ENCODE data around the gene FSIP1.

The FSIP1 gene

GRCh38 chr15:39588531-39589192, 194.0 kb downstream of the FSIP1 start:
- Histone ChIP-seq H3K4me3 (ENCODE audit: low read depth in 1 of 5, low read length in 5 of 5) (no peak overlapping the region), H3K4me1 (ENCODE audit: control insufficient read depth in 5 of 5, insufficient read depth in 5 of 5, low read length in 5 of 5) (peaks cover 0 to 29% (median 5%) of the 10 kb centered on the region in 5 donors), H3K27me3 (ENCODE audit: control insufficient read depth in 5 of 5, insufficient read depth in 4 of 5, low read length in 5 of 5) (no peaks in the 10 kb centered on the region), H3K9me3 (ENCODE audit: control insufficient read depth in 5 of 5, low read length in 5 of 5) (no peaks in the 10 kb centered on the region), H3K36me3 (ENCODE audit: control insufficient read depth in 5 of 5, insufficient read depth in 5 of 5, low read length in 5 of 5) (peaks cover 59 to 99% (median 94%) of the 10 kb centered on the region in 5 donors), H3K27ac (ENCODE audit: low read depth, low read length) (no peak overlapping the region), H3K9ac (ENCODE audit: low read length in 5 of 5) (no peak overlapping the region)

- H3K4me1 ChIP-seq (ENCODE audit: control insufficient read depth in 5 of 5, insufficient read depth in 5 of 5, low read length in 5 of 5), result peaks cover 0 to 35% (median 6%) of the 10 kb centered on the region in 5 donors
- no peaks in the 10 kb centered on the region for H3K27me3 ChIP-seq (ENCODE audit: control insufficient read depth in 5 of 5, insufficient read depth in 4 of 5, low read length in 5 of 5)
- H3K9ac ChIP-seq (ENCODE audit: low read length in 5 of 5), result no peak overlapping the region
- no peak overlapping the region for H3K4me3 ChIP-seq (ENCODE audit: low read depth in 1 of 5, low read length in 5 of 5)
- H3K36me3 ChIP-seq (ENCODE audit: control insufficient read depth in 5 of 5, insufficient read depth in 5 of 5, low read length in 5 of 5), result peaks cover 59 to 97% (median 89%) of the 10 kb centered on the region in 5 donors
- H3K9me3 ChIP-seq (ENCODE audit: control insufficient read depth in 5 of 5, low read length in 5 of 5), result no peaks in the 10 kb centered on the region
- no peak overlapping the region for H3K27ac ChIP-seq (ENCODE audit: low read depth, low read length)
These were observed 194.7 kb downstream of the FSIP1 start for GRCh38 chr15:39587731-39588530.

- no peak overlapping the region for H3K9ac ChIP-seq (ENCODE audit: low read length in 5 of 5)
- peaks cover 59 to 96% (median 87%) of the 10 kb centered on the region in 5 donors for H3K36me3 ChIP-seq (ENCODE audit: control insufficient read depth in 5 of 5, insufficient read depth in 5 of 5, low read length in 5 of 5)
- no peak overlapping the region for H3K4me3 ChIP-seq (ENCODE audit: low read depth in 1 of 5, low read length in 5 of 5)
- H3K27ac ChIP-seq (ENCODE audit: low read depth, low read length), result no peak overlapping the region
- no peaks in the 10 kb centered on the region for H3K9me3 ChIP-seq (ENCODE audit: control insufficient read depth in 5 of 5, low read length in 5 of 5)
- H3K4me1 ChIP-seq (ENCODE audit: control insufficient read depth in 5 of 5, insufficient read depth in 5 of 5, low read length in 5 of 5), result peaks cover 2 to 42% (median 13%) of the 10 kb centered on the region in 5 donors
- no peaks in the 10 kb centered on the region for H3K27me3 ChIP-seq (ENCODE audit: control insufficient read depth in 5 of 5, insufficient read depth in 4 of 5, low read length in 5 of 5)
These were observed 195.4 kb downstream of the FSIP1 start for GRCh38 chr15:39587096-39587721.

- peak overlapping the region; percentile 19 for H3K27ac ChIP-seq (ENCODE audit: low read depth, low read length)
- H3K4me1 ChIP-seq (ENCODE audit: control insufficient read depth in 5 of 5, insufficient read depth in 5 of 5, low read length in 5 of 5), result peaks cover 3 to 49% (median 19%) of the 10 kb centered on the region in 5 donors
- H3K4me3 ChIP-seq (ENCODE audit: low read depth in 1 of 5, low read length in 5 of 5), result peak overlapping the region in 1 of 5 donors; percentile 14
These were observed 196.1 kb downstream of the FSIP1 start for GRCh38 chr15:39586387-39587095.

GRCh38 chr15:39585871-39586301, 196.8 kb downstream of the FSIP1 start:
- H3K9ac ChIP-seq (ENCODE audit: low read length in 5 of 5), result no peak overlapping the region
- H3K4me3 ChIP-seq (ENCODE audit: low read depth in 1 of 5, low read length in 5 of 5), result peak overlapping the region in 2 of 5 donors; percentile 14 to 42
- H3K27me3 ChIP-seq (ENCODE audit: control insufficient read depth in 5 of 5, insufficient read depth in 4 of 5, low read length in 5 of 5), result no peaks in the 10 kb centered on the region
- peak overlapping the region; percentile 19 for H3K27ac ChIP-seq (ENCODE audit: low read depth, low read length)
- H3K4me1 ChIP-seq (ENCODE audit: control insufficient read depth in 5 of 5, insufficient read depth in 5 of 5, low read length in 5 of 5), result peaks cover 3 to 54% (median 25%) of the 10 kb centered on the region in 5 donors
- no peaks in the 10 kb centered on the region for H3K9me3 ChIP-seq (ENCODE audit: control insufficient read depth in 5 of 5, low read length in 5 of 5)
- peaks cover 47 to 85% (median 75%) of the 10 kb centered on the region in 5 donors for H3K36me3 ChIP-seq (ENCODE audit: control insufficient read depth in 5 of 5, insufficient read depth in 5 of 5, low read length in 5 of 5)

More at GRCh38 chr15:39586387-39587095, 196.1 kb downstream of the FSIP1 start:
- Histone ChIP-seq H3K36me3 (ENCODE audit: control insufficient read depth in 5 of 5, insufficient read depth in 5 of 5, low read length in 5 of 5) (peaks cover 52 to 91% (median 82%) of the 10 kb centered on the region in 5 donors), H3K27me3 (ENCODE audit: control insufficient read depth in 5 of 5, insufficient read depth in 4 of 5, low read length in 5 of 5) (no peaks in the 10 kb centered on the region), H3K9me3 (ENCODE audit: control insufficient read depth in 5 of 5, low read length in 5 of 5) (no peaks in the 10 kb centered on the region), H3K9ac (ENCODE audit: low read length in 5 of 5) (no peak overlapping the region)

- Histone ChIP-seq H3K27ac (ENCODE audit: low read depth, low read length) (no peak overlapping the region), H3K36me3 (ENCODE audit: control insufficient read depth in 5 of 5, insufficient read depth in 5 of 5, low read length in 5 of 5) (peaks cover 42 to 80% (median 71%) of the 10 kb centered on the region in 5 donors), H3K4me1 (ENCODE audit: control insufficient read depth in 5 of 5, insufficient read depth in 5 of 5, low read length in 5 of 5) (peaks cover 3 to 59% (median 28%) of the 10 kb centered on the region in 5 donors), H3K9ac (ENCODE audit: low read length in 5 of 5) (no peak overlapping the region), H3K9me3 (ENCODE audit: control insufficient read depth in 5 of 5, low read length in 5 of 5) (no peaks in the 10 kb centered on the region), H3K27me3 (ENCODE audit: control insufficient read depth in 5 of 5, insufficient read depth in 4 of 5, low read length in 5 of 5) (no peaks in the 10 kb centered on the region), H3K4me3 (ENCODE audit: low read depth in 1 of 5, low read length in 5 of 5) (peak overlapping the region in 2 of 5 donors; percentile 19 to 42)
These were observed 197.2 kb downstream of the FSIP1 start for GRCh38 chr15:39585389-39585841.

- no peak overlapping the region for H3K27ac ChIP-seq (ENCODE audit: low read depth, low read length)
- no peaks in the 10 kb centered on the region for H3K27me3 ChIP-seq (ENCODE audit: control insufficient read depth in 5 of 5, insufficient read depth in 4 of 5, low read length in 5 of 5)
- H3K4me3 ChIP-seq (ENCODE audit: low read depth in 1 of 5, low read length in 5 of 5), result peak overlapping the region in 2 of 5 donors; percentile 42 to 90
- no peaks in the 10 kb centered on the region for H3K9me3 ChIP-seq (ENCODE audit: control insufficient read depth in 5 of 5, low read length in 5 of 5)
- H3K4me1 ChIP-seq (ENCODE audit: control insufficient read depth in 5 of 5, insufficient read depth in 5 of 5, low read length in 5 of 5), result peaks cover 3 to 63% (median 34%) of the 10 kb centered on the region in 5 donors
- H3K9ac ChIP-seq (ENCODE audit: low read length in 5 of 5), result no peak overlapping the region
- peaks cover 37 to 74% (median 65%) of the 10 kb centered on the region in 5 donors for H3K36me3 ChIP-seq (ENCODE audit: control insufficient read depth in 5 of 5, insufficient read depth in 5 of 5, low read length in 5 of 5)
These were observed 197.8 kb downstream of the FSIP1 start for GRCh38 chr15:39584662-39585388.

- no peaks in the 10 kb centered on the region for H3K27me3 ChIP-seq (ENCODE audit: control insufficient read depth in 5 of 5, insufficient read depth in 4 of 5, low read length in 5 of 5)
- H3K36me3 ChIP-seq (ENCODE audit: control insufficient read depth in 5 of 5, insufficient read depth in 5 of 5, low read length in 5 of 5), result peaks cover 34 to 68% (median 59%) of the 10 kb centered on the region in 5 donors
- no peak overlapping the region for H3K27ac ChIP-seq (ENCODE audit: low read depth, low read length)
- peak overlapping the region in 2 of 5 donors; percentile 11 to 36 for H3K9ac ChIP-seq (ENCODE audit: low read length in 5 of 5)
- no peaks in the 10 kb centered on the region for H3K9me3 ChIP-seq (ENCODE audit: control insufficient read depth in 5 of 5, low read length in 5 of 5)
- H3K4me1 ChIP-seq (ENCODE audit: control insufficient read depth in 5 of 5, insufficient read depth in 5 of 5, low read length in 5 of 5), result peaks cover 3 to 68% (median 39%) of the 10 kb centered on the region in 5 donors
- peak overlapping the region in 3 of 5 donors; percentile 12 to 92 (median 90) for H3K4me3 ChIP-seq (ENCODE audit: low read depth in 1 of 5, low read length in 5 of 5)
These were observed 198.4 kb downstream of the FSIP1 start for GRCh38 chr15:39584266-39584659.

Data from subcutaneous abdominal adipose tissue (tissue), 5 donors.